Smooth muscle cell (in vitro differentiated cells): ENCODE results near the gene BRD7. TPM values are rescaled to one million over a fixed set of nuclear protein-coding genes. Genes with fewer than 3 reads are reported as not detected.

ENCODE experiments used
- DNase-seq: peaks from one replicate; lab custom pipeline; 2025; ENCODE audit not compliant: unreplicated experiment; lab: John Stamatoyannopoulos, UW
- H2AFZ ChIP-seq: fragments of 200-600 bp; sonication (generic); 2 replicates; pipeline ENCODE4 v1.6.0; 2016; ENCODE audit warnings: antibody characterized with exemption, low read depth, mild to moderate bottlenecking
- H3F3A ChIP-seq: fragments of 200-600 bp; sonication (generic); 2 replicates; pipeline ENCODE4 v1.6.0; 2017; ENCODE audit warnings: antibody characterized with exemption, low read depth
- H3K27ac ChIP-seq: fragments of 200-600 bp; sonication (generic); 2 replicates; pipeline ENCODE4 v1.5.1; 2016; ENCODE audit warnings: low read depth, mild to moderate bottlenecking
- H3K27me3 ChIP-seq: fragments of 200-600 bp; sonication (generic); 2 replicates; pipeline ENCODE4 v1.6.1; 2016; ENCODE audit warnings: low read depth, mild to moderate bottlenecking
- H3K36me3 ChIP-seq: fragments of 200-600 bp; sonication (generic); 2 replicates; pipeline ENCODE4 v1.5.1; 2016; ENCODE audit warnings: low read depth
- H3K4me1 ChIP-seq: fragments of 200-600 bp; sonication (generic); 2 replicates; pipeline ENCODE4 v1.5.1; 2016; ENCODE audit warnings: low read depth
- H3K4me2 ChIP-seq: fragments of 200-600 bp; sonication (generic); 2 replicates; pipeline ENCODE4 v1.6.0; 2016; ENCODE audit warnings: mild to moderate bottlenecking
- H3K4me3 ChIP-seq: fragments of 200-600 bp; sonication (generic); 2 replicates; pipeline ENCODE4 v1.5.1; 2016; ENCODE audit warnings: mild to moderate bottlenecking
- H3K79me2 ChIP-seq: fragments of 200-600 bp; sonication (generic); 2 replicates; pipeline ENCODE4 v1.6.0; 2016; ENCODE audit warnings: low read depth, mild to moderate bottlenecking
- H3K9ac ChIP-seq: fragments of 200-600 bp; sonication (generic); 2 replicates; pipeline ENCODE4 v1.6.0; 2016; ENCODE audit warnings: low read depth
- H3K9me3 ChIP-seq: fragments of 200-600 bp; sonication (generic); replicated peaks from 2 replicates; pipeline ENCODE4 v1.5.1; 2016; ENCODE audit warnings: low read depth
- H4K20me1 ChIP-seq: fragments of 200-600 bp; sonication (generic); 2 replicates; pipeline ENCODE4 v1.6.0; 2016; ENCODE audit warnings: low read depth
- WGBS: methylation state at CpG from one replicate; pipeline ENCODE4 v1.1.7; 2016; ENCODE audit warnings: low lambda C conversion rate; 5-methylcytosine and 5-hydroxymethylcytosine counted together
- polyA plus RNA-seq: library from polyadenylated mRNA; unstranded; fragments of >200 nt; fragmentation: Nextera tagmentation; extraction: Ambion mirVana; gene quantifications from 2 replicates; pipeline ENCODE4 v1.2.1, GENCODE V29; 2016
- total RNA-seq: library from RNA; depleted of rRNA; stranded (reverse); fragments of >200 nt; gene quantifications from 2 replicates; pipeline ENCODE4 v1.2.3, GENCODE V29; 2014
- TF ChIP-seq, protein P1 (sequence below): fragments of 200-600 bp; sonication (generic); IDR thresholded peaks from 2 replicates; pipeline ENCODE4 v1.5.1; 2017; ENCODE audit warnings: borderline replicate concordance, mild to moderate bottlenecking, antibody characterized with exemption; ENCODE audit not compliant: insufficient read depth, poor library complexity, severe bottlenecking

The BRD7 gene
- total and polyA plus RNA-seq, 2 experiments from 2014 or later, result 33.9 to 40.4 TPM

DNA sequence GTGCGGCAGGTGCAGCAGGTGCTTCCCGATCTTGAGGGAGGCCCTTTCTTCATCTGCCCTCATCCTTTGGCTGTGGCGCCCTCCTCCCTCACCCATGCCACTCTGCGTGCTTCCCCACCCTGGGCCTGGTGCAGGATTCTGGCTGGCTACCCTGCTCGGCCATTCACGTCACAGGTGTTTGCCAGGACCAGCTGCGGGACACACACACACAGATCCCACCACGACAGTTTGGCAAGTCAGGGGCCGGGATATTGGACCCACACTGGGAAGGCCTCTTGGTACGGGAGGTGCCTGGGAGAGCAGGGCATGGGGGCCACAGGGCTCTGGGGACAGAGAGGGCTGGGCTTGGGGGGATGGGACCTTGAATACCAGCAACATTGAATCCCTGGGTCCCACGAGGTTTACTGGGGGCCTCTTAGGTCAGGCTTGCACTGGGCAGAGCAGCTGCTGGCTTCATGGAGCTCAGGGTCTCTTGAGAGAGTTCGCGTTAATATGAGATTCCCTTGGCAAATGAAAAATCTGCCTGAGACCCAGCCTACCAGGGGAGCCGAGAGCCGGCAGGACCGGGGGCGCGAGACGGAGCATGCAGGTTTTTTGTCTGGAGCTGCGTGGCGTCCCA is 87.3 kb downstream of the BRD7 start:
- WGBS, result 90% methylated on average over 21 of the region's 21 CpGs
- Histone ChIP-seq H3K9me3 (no peaks in the 10 kb centered on the region), H3K36me3 (no peaks in the 10 kb centered on the region), H3K27ac (no peak overlapping the region), H2AFZ (no peak overlapping the region), H3K4me1 (peaks cover 6% of the 10 kb centered on the region), H3F3A (no peaks in the 10 kb centered on the region), H3K79me2 (peaks cover 13% of the 10 kb centered on the region), H3K9ac (no peak overlapping the region), H4K20me1 (peaks cover 79% of the 10 kb centered on the region), H3K27me3 (no peaks in the 10 kb centered on the region), H3K4me3 (no peak overlapping the region), H3K4me2 (peak overlapping the region; percentile 44)
- TF ChIP-seq, protein P1, sequence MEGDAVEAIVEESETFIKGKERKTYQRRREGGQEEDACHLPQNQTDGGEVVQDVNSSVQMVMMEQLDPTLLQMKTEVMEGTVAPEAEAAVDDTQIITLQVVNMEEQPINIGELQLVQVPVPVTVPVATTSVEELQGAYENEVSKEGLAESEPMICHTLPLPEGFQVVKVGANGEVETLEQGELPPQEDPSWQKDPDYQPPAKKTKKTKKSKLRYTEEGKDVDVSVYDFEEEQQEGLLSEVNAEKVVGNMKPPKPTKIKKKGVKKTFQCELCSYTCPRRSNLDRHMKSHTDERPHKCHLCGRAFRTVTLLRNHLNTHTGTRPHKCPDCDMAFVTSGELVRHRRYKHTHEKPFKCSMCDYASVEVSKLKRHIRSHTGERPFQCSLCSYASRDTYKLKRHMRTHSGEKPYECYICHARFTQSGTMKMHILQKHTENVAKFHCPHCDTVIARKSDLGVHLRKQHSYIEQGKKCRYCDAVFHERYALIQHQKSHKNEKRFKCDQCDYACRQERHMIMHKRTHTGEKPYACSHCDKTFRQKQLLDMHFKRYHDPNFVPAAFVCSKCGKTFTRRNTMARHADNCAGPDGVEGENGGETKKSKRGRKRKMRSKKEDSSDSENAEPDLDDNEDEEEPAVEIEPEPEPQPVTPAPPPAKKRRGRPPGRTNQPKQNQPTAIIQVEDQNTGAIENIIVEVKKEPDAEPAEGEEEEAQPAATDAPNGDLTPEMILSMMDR, result no peak
- no peak for DNase-seq

- no peaks in the 10 kb centered on the region for H3F3A ChIP-seq
- no peaks in the 10 kb centered on the region for H3K9me3 ChIP-seq
- H3K4me1 ChIP-seq, result peaks cover 6% of the 10 kb centered on the region
- H3K9ac ChIP-seq, result no peak overlapping the region
- no peak overlapping the region for H2AFZ ChIP-seq
- peaks cover 79% of the 10 kb centered on the region for H4K20me1 ChIP-seq
- no peak overlapping the region for H3K27ac ChIP-seq
- no peak overlapping the region for H3K4me3 ChIP-seq
- H3K27me3 ChIP-seq, result no peaks in the 10 kb centered on the region
- 94% methylated on average over 5 of the region's 5 CpGs for WGBS
- H3K4me2 ChIP-seq, result no peak overlapping the region
- H3K36me3 ChIP-seq, result no peaks in the 10 kb centered on the region
- TF ChIP-seq, protein P1, result no peak
- DNase-seq, result no peak
- H3K79me2 ChIP-seq, result peaks cover 13% of the 10 kb centered on the region
These were observed 87.9 kb downstream of the BRD7 start for GRCh38 chr16:50280932-50281331.

GRCh38 chr16:50279504-50279865 is 89.3 kb downstream of the BRD7 start:
- Histone ChIP-seq H3K9me3 (no peaks in the 10 kb centered on the region), H4K20me1 (peaks cover 79% of the 10 kb centered on the region), H3F3A (no peaks in the 10 kb centered on the region), H2AFZ (no peak overlapping the region), H3K27me3 (no peaks in the 10 kb centered on the region), H3K79me2 (peaks cover 13% of the 10 kb centered on the region), H3K27ac (no peak overlapping the region), H3K36me3 (no peaks in the 10 kb centered on the region), H3K4me2 (no peak overlapping the region), H3K4me1 (peaks cover 6% of the 10 kb centered on the region), H3K4me3 (no peak overlapping the region), H3K9ac (no peak overlapping the region)
- 62% methylated on average over 2 of the region's 2 CpGs for WGBS
- DNase-seq, result no peak
- TF ChIP-seq, protein P1, result no peak

- H3K4me2 ChIP-seq, result no peak overlapping the region
- H3K36me3 ChIP-seq, result no peaks in the 10 kb centered on the region
- peaks cover 9% of the 10 kb centered on the region for H3K79me2 ChIP-seq
- no peaks in the 10 kb centered on the region for H3K9me3 ChIP-seq
- TF ChIP-seq, protein P1, result no peak
- H3K4me1 ChIP-seq, result peaks cover 6% of the 10 kb centered on the region
- H3K27me3 ChIP-seq, result no peaks in the 10 kb centered on the region
- no peak for DNase-seq
- no peak overlapping the region for H3K27ac ChIP-seq
- H3K4me3 ChIP-seq, result no peak overlapping the region
- WGBS, result 80% methylated on average over 3 of the region's 3 CpGs
- no peaks in the 10 kb centered on the region for H3F3A ChIP-seq
- no peak overlapping the region for H3K9ac ChIP-seq
- H4K20me1 ChIP-seq, result peaks cover 79% of the 10 kb centered on the region
- H2AFZ ChIP-seq, result no peak overlapping the region
These were observed 90.5 kb downstream of the BRD7 start for GRCh38 chr16:50278251-50278650.
